Peyer's patch (tissue), 4 donors: Measurements from ENCODE around the gene LIPG.

Experiments
- POLR2A ChIP-seq, 2 donors: fragments of 450-650 bp; IDR thresholded peaks; one replicate each; pipeline ENCODE4 v1.5.1; 2017; ENCODE audit warnings: antibody characterized with exemption in 2 of 2, mild to moderate bottlenecking in 2 of 2, moderate library complexity in 2 of 2
- TF ChIP-seq, protein P1 (sequence below), 6 experiments: fragments of 450-650 bp in 4 of 6; fragments of 200-600 bp in 2 of 6; sonication (generic) in 1 of 6; IDR thresholded peaks; one replicate each; pipeline ENCODE4 v1.5.1; 2017 to 2019; ENCODE audit warnings: antibody characterized with exemption in 6 of 6, mild to moderate bottlenecking in 3 of 6, moderate library complexity in 1 of 6

DNA sequence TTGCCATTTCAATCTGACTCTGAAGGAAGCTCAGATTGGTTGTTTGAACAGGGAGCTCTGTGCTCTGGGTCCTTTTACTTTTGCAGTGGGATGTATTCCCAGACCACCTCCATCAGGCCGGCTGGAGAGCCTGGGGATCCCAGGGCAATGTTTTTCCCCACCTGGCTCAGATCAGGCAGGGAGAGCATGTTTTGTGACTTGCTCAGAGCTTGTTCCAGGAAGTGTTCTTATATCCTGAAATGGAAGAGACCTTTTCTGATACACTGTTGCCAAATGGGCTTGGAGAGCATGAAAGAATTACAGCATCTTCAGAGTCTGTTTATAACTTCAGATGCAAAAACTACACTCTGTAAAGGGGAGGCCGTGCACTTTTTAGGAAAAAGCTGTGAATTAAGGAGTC, 56.0 kb downstream of the LIPG start:
- TF ChIP-seq, protein P1, sequence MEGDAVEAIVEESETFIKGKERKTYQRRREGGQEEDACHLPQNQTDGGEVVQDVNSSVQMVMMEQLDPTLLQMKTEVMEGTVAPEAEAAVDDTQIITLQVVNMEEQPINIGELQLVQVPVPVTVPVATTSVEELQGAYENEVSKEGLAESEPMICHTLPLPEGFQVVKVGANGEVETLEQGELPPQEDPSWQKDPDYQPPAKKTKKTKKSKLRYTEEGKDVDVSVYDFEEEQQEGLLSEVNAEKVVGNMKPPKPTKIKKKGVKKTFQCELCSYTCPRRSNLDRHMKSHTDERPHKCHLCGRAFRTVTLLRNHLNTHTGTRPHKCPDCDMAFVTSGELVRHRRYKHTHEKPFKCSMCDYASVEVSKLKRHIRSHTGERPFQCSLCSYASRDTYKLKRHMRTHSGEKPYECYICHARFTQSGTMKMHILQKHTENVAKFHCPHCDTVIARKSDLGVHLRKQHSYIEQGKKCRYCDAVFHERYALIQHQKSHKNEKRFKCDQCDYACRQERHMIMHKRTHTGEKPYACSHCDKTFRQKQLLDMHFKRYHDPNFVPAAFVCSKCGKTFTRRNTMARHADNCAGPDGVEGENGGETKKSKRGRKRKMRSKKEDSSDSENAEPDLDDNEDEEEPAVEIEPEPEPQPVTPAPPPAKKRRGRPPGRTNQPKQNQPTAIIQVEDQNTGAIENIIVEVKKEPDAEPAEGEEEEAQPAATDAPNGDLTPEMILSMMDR (IDR thresholded peaks at IDR 0.05), result no peak
- TF ChIP-seq POLR2A (IDR thresholded peaks at IDR 0.05), result no peak
